GM23248 (cell line): ENCODE measurements around the gene DYRK4. TPM values are rescaled to one million over a fixed set of nuclear protein-coding genes. Genes with fewer than 3 reads are reported as not detected.

Experiments
- DNase-seq: peaks from one replicate; pipeline ENCODE4 v3.0.0-alpha.2; 2015
- H2AFZ ChIP-seq: fragments of 200-600 bp; sonication (generic); 2 replicates; pipeline ENCODE4 v1.6.1; 2016; ENCODE audit warnings: antibody characterized with exemption
- H3F3A ChIP-seq: fragments of 200-600 bp; sonication (generic); 2 replicates; pipeline ENCODE4 v1.6.1; 2016; ENCODE audit warnings: mild to moderate bottlenecking, antibody characterized with exemption, mixed run types; ENCODE audit not compliant: insufficient read depth
- H3K27ac ChIP-seq: fragments of 200-600 bp; sonication (generic); 2 replicates; pipeline ENCODE4 v1.5.1; 2016; ENCODE audit warnings: mild to moderate bottlenecking
- H3K27me3 ChIP-seq: fragments of 200-600 bp; sonication (generic); replicated peaks from 2 replicates; pipeline ENCODE4 v1.6.1; 2016; ENCODE audit warnings: mild to moderate bottlenecking; ENCODE audit not compliant: insufficient read depth
- H3K36me3 ChIP-seq: fragments of 200-600 bp; sonication (generic); 2 replicates; pipeline ENCODE4 v1.6.1; 2016; ENCODE audit warnings: low read depth, mild to moderate bottlenecking
- H3K4me1 ChIP-seq: fragments of 200-600 bp; sonication (generic); 2 replicates; pipeline ENCODE4 v1.6.1; 2016; ENCODE audit warnings: mild to moderate bottlenecking; ENCODE audit not compliant: insufficient read depth
- H3K4me2 ChIP-seq: fragments of 200-600 bp; sonication (generic); one replicate; pipeline ENCODE4 v1.6.1; 2016; ENCODE audit warnings: mild to moderate bottlenecking; ENCODE audit not compliant: unreplicated experiment
- H3K4me3 ChIP-seq: fragments of 200-600 bp; sonication (generic); 2 replicates; pipeline ENCODE4 v1.5.1; 2016; ENCODE audit warnings: mild to moderate bottlenecking
- H3K79me2 ChIP-seq: fragments of 200-600 bp; sonication (generic); 2 replicates; pipeline ENCODE4 v1.6.1; 2016; ENCODE audit warnings: mild to moderate bottlenecking; ENCODE audit not compliant: insufficient read depth
- H3K9ac ChIP-seq: fragments of 200-600 bp; sonication (generic); 2 replicates; pipeline ENCODE4 v1.6.1; 2016; ENCODE audit warnings: mild to moderate bottlenecking
- H3K9me2 ChIP-seq: fragments of 200-600 bp; sonication (generic); 2 replicates; pipeline ENCODE4 v1.6.1; 2016; ENCODE audit warnings: mixed run types, mild to moderate bottlenecking, moderate library complexity; ENCODE audit not compliant: insufficient read depth
- H3K9me3 ChIP-seq: fragments of 200-600 bp; sonication (generic); one replicate; pipeline ENCODE4 v1.6.1; 2017; ENCODE audit warnings: low read depth
- H4K20me1 ChIP-seq: fragments of 200-600 bp; sonication (generic); 2 replicates; pipeline ENCODE4 v1.6.0; 2016; ENCODE audit not compliant: insufficient read depth
- EZH2 ChIP-seq: fragments of 200-600 bp; sonication (generic); IDR thresholded peaks from 2 replicates; pipeline ENCODE4 v1.6.1; 2018; ENCODE audit warnings: antibody characterized with exemption, mild to moderate bottlenecking; ENCODE audit not compliant: insufficient read depth, poor library complexity, severe bottlenecking
- EZH2phosphoT487 ChIP-seq: fragments of 200-600 bp; sonication (generic); IDR thresholded peaks from 2 replicates; pipeline ENCODE4 v1.6.1; 2018; ENCODE audit warnings: antibody characterized with exemption, moderate library complexity, mild to moderate bottlenecking, low read depth; ENCODE audit not compliant: insufficient read depth
- WGBS, 2 experiments: methylation state at CpG; one replicate each; pipeline ENCODE4 v1.1.6; 2015 to 2017; ENCODE audit warnings: low lambda C conversion rate in 2 of 2, low coverage in 1 of 2; ENCODE audit errors: missing lambda C conversion rate in 2 of 2; 5-methylcytosine and 5-hydroxymethylcytosine counted together
- in situ Hi-C: fragments of 300-500 bp; cut with MboI; formaldehyde crosslinking; loops from 2 replicates; pipeline ENCODE4 v1.15.0; 2020
- polyA plus RNA-seq: library from polyadenylated mRNA; unstranded; fragments of >200 nt; fragmentation: Nextera tagmentation; extraction: Ambion mirVana; gene quantifications from 2 replicates; pipeline ENCODE4 v1.2.1, GENCODE V29; 2016
- total RNA-seq: library from RNA; depleted of rRNA; stranded (reverse); fragments of >200 nt; shearing (Covaris generic); gene quantifications from 2 replicates; pipeline ENCODE4 v1.2.3, GENCODE V29; 2014

Gene DYRK4
- total and polyA plus RNA-seq, 2 experiments from 2014 or later, result 63.3 to 64.5 TPM

GRCh38 chr12:4566474-4566873 is 4.5 kb downstream of the DYRK4 start:
- in situ Hi-C loops, result no loop called here
- Histone ChIP-seq H4K20me1 (no peaks in the 10 kb centered on the region), H3K9ac (no peak overlapping the region), H3K4me2 (no peak overlapping the region), H3K4me3 (no peak overlapping the region), H3K9me2 (no peaks in the 10 kb centered on the region), H3K79me2 (no peaks in the 10 kb centered on the region), H3K9me3 (no peaks in the 10 kb centered on the region), H3K27ac (no peak overlapping the region), H2AFZ (no peak overlapping the region), H3F3A (no peaks in the 10 kb centered on the region), H3K36me3 (no peaks in the 10 kb centered on the region), H3K27me3 (no peaks in the 10 kb centered on the region), H3K4me1 (no peaks in the 10 kb centered on the region)
- no peak for DNase-seq
- 84 to 93% methylated on average over 2 of the region's 2 CpGs for WGBS, 2 experiments
- TF ChIP-seq EZH2, result no peak
- TF ChIP-seq EZH2phosphoT487, result no peak

- Histone ChIP-seq H3F3A (no peaks in the 10 kb centered on the region), H3K27me3 (no peaks in the 10 kb centered on the region), H3K4me1 (no peaks in the 10 kb centered on the region), H3K79me2 (no peaks in the 10 kb centered on the region), H3K4me2 (no peak overlapping the region), H3K36me3 (no peaks in the 10 kb centered on the region), H3K27ac (no peak overlapping the region), H3K9me3 (no peaks in the 10 kb centered on the region), H4K20me1 (no peaks in the 10 kb centered on the region), H3K4me3 (no peak overlapping the region), H2AFZ (no peak overlapping the region), H3K9me2 (no peaks in the 10 kb centered on the region), H3K9ac (no peak overlapping the region)
- DNase-seq, result no peak
- TF ChIP-seq EZH2phosphoT487, result no peak
- no peak for TF ChIP-seq EZH2
- 62 to 68% methylated on average over 3 of the region's 3 CpGs for WGBS, 2 experiments
- in situ Hi-C loops, result no loop called here
These were observed 5.3 kb downstream of the DYRK4 start for GRCh38 chr12:4567073-4567881.

- Histone ChIP-seq H4K20me1 (no peaks in the 10 kb centered on the region), H3K4me1 (no peaks in the 10 kb centered on the region), H3K36me3 (no peaks in the 10 kb centered on the region), H2AFZ (no peak overlapping the region), H3K27me3 (no peaks in the 10 kb centered on the region), H3K9me2 (no peaks in the 10 kb centered on the region), H3K4me2 (no peak overlapping the region), H3K9ac (no peak overlapping the region), H3K79me2 (no peaks in the 10 kb centered on the region), H3K27ac (no peak overlapping the region), H3K4me3 (no peak overlapping the region), H3F3A (no peaks in the 10 kb centered on the region), H3K9me3 (no peaks in the 10 kb centered on the region)
- 89 to 93% methylated on average over 4 of the region's 4 CpGs for WGBS, 2 experiments
- in situ Hi-C loops, result no loop called here
- no peak for DNase-seq
- TF ChIP-seq EZH2 (no peak), EZH2phosphoT487 (no peak)
These were observed 7.3 kb downstream of the DYRK4 start for GRCh38 chr12:4569261-4569660.

GRCh38 chr12:4572680-4573079 is 10.7 kb downstream of the DYRK4 start:
- DNase-seq, result no peak
- Histone ChIP-seq H3K79me2 (no peaks in the 10 kb centered on the region), H3K4me3 (no peak overlapping the region), H3K9me3 (no peaks in the 10 kb centered on the region), H3F3A (no peaks in the 10 kb centered on the region), H3K9ac (no peak overlapping the region), H3K27me3 (0 out of 2 replicates have a peak, but pooled peaks cover 5% of the 10 kb centered on the region), H3K36me3 (no peaks in the 10 kb centered on the region), H4K20me1 (no peaks in the 10 kb centered on the region), H3K4me1 (no peaks in the 10 kb centered on the region), H2AFZ (no peak overlapping the region), H3K9me2 (no peaks in the 10 kb centered on the region), H3K27ac (no peak overlapping the region), H3K4me2 (no peak overlapping the region)
- TF ChIP-seq EZH2phosphoT487 (no peak), EZH2 (no peak)
- 60 to 72% methylated on average over 7 of the region's 7 CpGs for WGBS, 2 experiments
- in situ Hi-C loops, result no loop called here
